HL-60 (cell line): ENCODE results near the gene SORCS2.

Experiments used
- DNase-seq, 2 experiments: peaks; one replicate each; pipeline ENCODE4 v3.0.0-alpha.2; 2010 to 2020; ENCODE audit warnings: low read depth in 1 of 2, low spot score in 1 of 2
- H3K27ac ChIP-seq: fragments of 250-450 bp; sonication (Bioruptor Pico); replicated peaks from 2 replicates; pipeline ENCODE4 v1.5.1; 2020; ENCODE audit warnings: mild to moderate bottlenecking, moderate library complexity
- H3K27me3 ChIP-seq: fragments of 250-450 bp; sonication (Bioruptor Pico); 2 replicates; pipeline ENCODE4 v1.5.1; 2021; ENCODE audit warnings: mild to moderate bottlenecking, moderate library complexity; ENCODE audit not compliant: insufficient read depth, poor library complexity, severe bottlenecking
- H3K4me3 ChIP-seq: replicated peaks from 2 replicates; pipeline ENCODE4 v1.5.1; 2011; ENCODE audit warnings: mild to moderate bottlenecking, control low read depth, low read length; ENCODE audit not compliant: insufficient read depth
- CTCF ChIP-seq: IDR thresholded peaks from one replicate; pipeline ENCODE4 v1.5.1; 2011; ENCODE audit warnings: low read length, control low read depth, inconsistent platforms; ENCODE audit not compliant: insufficient read depth
- GABPA ChIP-seq: IDR thresholded peaks from 2 replicates; pipeline ENCODE4 v1.6.1; 2012; ENCODE audit warnings: low read depth
- POLR2AphosphoS5 ChIP-seq: IDR thresholded peaks from 2 replicates; pipeline ENCODE4 v1.6.1; 2012; ENCODE audit warnings: low read depth
- REST ChIP-seq: IDR thresholded peaks from 2 replicates; pipeline ENCODE4 v1.6.1; 2012; ENCODE audit warnings: low read depth; ENCODE audit not compliant: insufficient replicate concordance
- SPI1 ChIP-seq: IDR thresholded peaks from 2 replicates; pipeline ENCODE4 v1.6.1; 2012; ENCODE audit warnings: low read depth, mild to moderate bottlenecking, borderline replicate concordance

The SORCS2 gene

GRCh38 chr4:7651461-7651921 is 459.2 kb downstream of the SORCS2 start:
- DNase-seq: no peak

GRCh38 chr4:7652006-7652405 is 459.7 kb downstream of the SORCS2 start:
- TF ChIP-seq GABPA (no peak), CTCF (no peak), POLR2AphosphoS5 (no peak), REST (no peak), SPI1 (no peak)
- no peak overlapping the region for H3K4me3 ChIP-seq
- H3K27ac ChIP-seq: no peak overlapping the region
- no peaks in the 10 kb centered on the region for H3K27me3 ChIP-seq
- no peak for DNase-seq

More at GRCh38 chr4:7651461-7651921, 459.2 kb downstream of the SORCS2 start:
- H3K4me3 ChIP-seq: no peak overlapping the region
- no peak overlapping the region for H3K27ac ChIP-seq
- no peaks in the 10 kb centered on the region for H3K27me3 ChIP-seq
- TF ChIP-seq SPI1: no peak
- TF ChIP-seq CTCF: no peak
- TF ChIP-seq POLR2AphosphoS5: no peak
- no peak for TF ChIP-seq GABPA
- no peak for TF ChIP-seq REST

- no peak for DNase-seq
- H3K4me3 ChIP-seq: no peak overlapping the region
- TF ChIP-seq GABPA (no peak), POLR2AphosphoS5 (no peak), REST (no peak), SPI1 (no peak), CTCF (no peak)
- H3K27ac ChIP-seq: no peak overlapping the region
- no peaks in the 10 kb centered on the region for H3K27me3 ChIP-seq
These were observed 460.1 kb downstream of the SORCS2 start for GRCh38 chr4:7652451-7652881.
